A549 treated with Mapracorat at 1 μM for 4 hours (cell line): Measurements from ENCODE around the gene HRH1. TPM values are rescaled to one million over a fixed set of nuclear protein-coding genes. Genes with fewer than 3 reads are reported as not detected.

Experiments used
- total RNA-seq: library from RNA; stranded (reverse); fragments of 200-300 nt; extraction: Qiagen RNA extraction; gene quantifications from 5 replicates; pipeline ENCODE4 v1.2.3, GENCODE V29; 2022

Gene HRH1
- total RNA-seq = 5.7 to 8.7 TPM (median 7.3 TPM) in 5 replicates

GRCh38 chr3:11154036-11154952 lies at the start of gene HRH1:
Gene HRH1, plus strand, starts transcription at chr3:11154493. Its CDS starts 104,545 bp downstream, at chr3:11259038.

GRCh38 chr3:11271986-11272904 lies 118.0 kb downstream of the HRH1 start, which contains the start of gene ATG7:
Gene ATG7, plus strand, starts transcription at chr3:11272397. Its CDS starts 26,299 bp downstream, at chr3:11298696.

Other genes starting within 250 kb of the HRH1 start
- not detected in 5 replicates for gene SLC6A1, start 161.7 kb upstream of the HRH1 start, total RNA-seq
- gene ATG7, start 117.9 kb downstream of the HRH1 start, total RNA-seq = 14.6 to 19.1 TPM (median 15.1 TPM) in 5 replicates